Osteoblast (primary cell): Measurements from ENCODE around the gene PMPCA. TPM values are rescaled to one million over a fixed set of nuclear protein-coding genes. Genes with fewer than 3 reads are reported as not detected.

Source experiments
- DNase-seq: peaks from one replicate; pipeline ENCODE4 v3.0.0; 2011; ENCODE audit warnings: low spot score, mixed read lengths; ENCODE audit not compliant: insufficient read length; ENCODE audit errors: missing footprints
- H2AFZ ChIP-seq: 2 replicates; pipeline ENCODE4 v1.6.0; 2011; ENCODE audit warnings: mild to moderate bottlenecking, low read length
- H3K27ac ChIP-seq: 2 replicates; pipeline ENCODE4 v1.5.1; 2011; ENCODE audit warnings: mild to moderate bottlenecking, low read depth, low read length, moderate library complexity
- H3K27me3 ChIP-seq: 2 replicates; pipeline ENCODE4 v1.6.0; 2012; ENCODE audit warnings: mild to moderate bottlenecking, control low read depth, inconsistent platforms, low read length, moderate library complexity; ENCODE audit not compliant: insufficient read depth
- H3K36me3 ChIP-seq: 2 replicates; pipeline ENCODE4 v1.5.1; 2011; ENCODE audit warnings: mild to moderate bottlenecking, low read length, control low read depth, moderate library complexity; ENCODE audit not compliant: insufficient read depth
- H3K4me1 ChIP-seq: 2 replicates; pipeline ENCODE4 v1.5.1; 2011; ENCODE audit warnings: mild to moderate bottlenecking, low read length, control low read depth, moderate library complexity; ENCODE audit not compliant: insufficient read depth
- H3K4me2 ChIP-seq: 2 replicates; pipeline ENCODE4 v1.6.0; 2011; ENCODE audit warnings: mild to moderate bottlenecking, low read length; ENCODE audit not compliant: insufficient read depth
- H3K4me3 ChIP-seq: fragments of 200-600 bp; sonication (generic); 3 replicates; pipeline ENCODE4 v1.5.1; 2012; ENCODE audit warnings: mild to moderate bottlenecking, low read length, inconsistent platforms; ENCODE audit not compliant: insufficient read depth
- H3K79me2 ChIP-seq: 2 replicates; pipeline ENCODE4 v1.6.0; 2012; ENCODE audit warnings: mild to moderate bottlenecking, low read length, control low read depth, inconsistent platforms; ENCODE audit not compliant: insufficient read depth
- H3K9me3 ChIP-seq: 2 replicates; pipeline ENCODE4 v1.5.1; 2011; ENCODE audit warnings: low read depth, low read length, control low read depth
- H4K20me1 ChIP-seq: 2 replicates; pipeline ENCODE4 v1.6.0; 2012; ENCODE audit warnings: mild to moderate bottlenecking, low read length, control low read depth; ENCODE audit not compliant: insufficient read depth
- CTCF ChIP-seq: IDR thresholded peaks from 2 replicates; pipeline ENCODE4 v1.5.1; 2011; ENCODE audit warnings: mild to moderate bottlenecking, low read depth, low read length, moderate library complexity; ENCODE audit errors: extremely low read depth
- total RNA-seq: library from RNA; depleted of rRNA; stranded (reverse); fragments of >200 nt; gene quantifications from 2 replicates; pipeline ENCODE4 v1.2.3, GENCODE V29; 2012

PMPCA gene
- total RNA-seq, 1 donor: 39.1 TPM

DNA sequence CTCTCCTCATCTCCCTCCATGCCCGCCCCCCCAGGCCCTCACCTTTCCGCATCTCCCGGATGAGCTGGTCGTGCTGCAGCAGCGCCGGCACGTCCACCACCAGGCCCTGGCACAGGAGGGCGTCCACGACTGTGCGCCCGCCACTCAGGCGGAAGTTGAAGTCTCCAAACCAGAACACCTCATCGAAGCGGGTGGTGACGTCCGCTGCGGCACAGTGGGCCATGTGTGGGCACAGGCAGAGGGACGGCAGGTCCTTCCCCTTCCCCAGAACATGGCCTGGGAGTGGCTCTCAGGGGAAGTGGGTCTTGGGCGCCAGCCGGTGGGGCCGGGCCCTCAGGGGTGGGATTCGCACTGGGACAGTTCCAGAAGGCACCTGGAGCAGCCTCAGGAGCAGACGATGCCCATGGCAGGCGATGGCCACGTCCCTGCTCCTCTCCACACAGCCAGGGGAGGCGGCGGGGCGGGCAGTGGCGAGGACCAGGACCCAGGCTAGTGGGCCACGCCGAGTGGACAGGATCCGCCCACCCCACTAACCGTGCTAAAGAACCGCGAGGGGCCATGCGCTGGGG is 21.4 kb downstream of the PMPCA start:
- no peak overlapping the region for H3K4me2 ChIP-seq
- H3K79me2 ChIP-seq: peaks cover 32% of the 10 kb centered on the region
- H3K27me3 ChIP-seq: no peaks in the 10 kb centered on the region
- peaks cover 14% of the 10 kb centered on the region for H3K36me3 ChIP-seq
- no peak overlapping the region for H3K27ac ChIP-seq
- no peak for TF ChIP-seq CTCF
- H3K4me1 ChIP-seq: no peaks in the 10 kb centered on the region
- H3K9me3 ChIP-seq: no peaks in the 10 kb centered on the region
- peaks cover 22% of the 10 kb centered on the region for H4K20me1 ChIP-seq
- no peak for DNase-seq
- H3K4me3 ChIP-seq: no peak overlapping the region
- no peak overlapping the region for H2AFZ ChIP-seq

- Histone ChIP-seq H3K27me3 (no peaks in the 10 kb centered on the region), H3K4me2 (no peak overlapping the region), H4K20me1 (peaks cover 29% of the 10 kb centered on the region), H3K9me3 (no peaks in the 10 kb centered on the region), H3K79me2 (peaks cover 39% of the 10 kb centered on the region), H3K4me1 (peaks cover 6% of the 10 kb centered on the region), H2AFZ (no peak overlapping the region), H3K36me3 (peaks cover 14% of the 10 kb centered on the region), H3K4me3 (no peak overlapping the region), H3K27ac (no peak overlapping the region)
- no peak for DNase-seq
- no peak for TF ChIP-seq CTCF
Measured at GRCh38 chr9:136432591-136432990, 22.1 kb downstream of the PMPCA start.

DNA sequence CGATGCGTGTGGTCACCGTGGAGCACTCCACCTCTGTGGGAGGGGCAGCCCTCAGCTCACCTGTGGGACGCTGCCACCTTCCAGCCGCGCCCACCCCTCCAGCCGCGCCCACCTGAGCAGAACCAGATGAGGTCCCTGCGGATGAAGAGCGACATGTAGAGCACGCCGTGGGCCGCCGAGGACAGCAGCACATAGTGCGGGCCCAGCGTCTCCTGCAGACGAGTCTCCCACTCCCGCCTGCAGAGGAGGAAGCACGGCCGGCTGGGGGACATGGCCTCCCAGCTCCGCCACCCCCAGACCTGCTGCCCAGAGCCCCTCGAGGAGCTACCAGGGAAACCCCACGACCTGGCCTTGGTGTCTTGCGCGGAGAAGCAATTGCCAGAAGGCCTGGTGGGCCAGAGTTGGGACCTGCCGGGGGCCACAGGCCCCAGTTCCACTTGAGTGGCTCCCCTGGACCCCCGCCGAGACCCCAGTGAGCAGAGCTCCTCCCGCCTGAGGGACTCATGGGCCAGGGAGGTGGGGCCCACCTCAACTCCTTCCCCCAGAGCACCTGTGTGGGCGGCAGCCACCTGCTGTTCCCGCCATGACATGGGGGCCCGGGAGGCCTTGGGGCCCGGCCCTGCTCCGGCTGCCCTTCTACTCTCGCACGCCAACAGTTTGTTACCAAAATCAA is 22.7 kb downstream of the PMPCA start:
- Histone ChIP-seq H3K79me2 (peaks cover 45% of the 10 kb centered on the region), H4K20me1 (peaks cover 34% of the 10 kb centered on the region), H3K4me3 (no peak overlapping the region), H3K4me1 (peaks cover 12% of the 10 kb centered on the region), H3K4me2 (no peak overlapping the region), H2AFZ (no peak overlapping the region), H3K36me3 (peaks cover 14% of the 10 kb centered on the region), H3K9me3 (no peaks in the 10 kb centered on the region), H3K27me3 (no peaks in the 10 kb centered on the region), H3K27ac (no peak overlapping the region)
- TF ChIP-seq CTCF: no peak
- no peak for DNase-seq

- no peaks in the 10 kb centered on the region for H3K27me3 ChIP-seq
- no peak overlapping the region for H3K4me3 ChIP-seq
- no peak overlapping the region for H3K27ac ChIP-seq
- peaks cover 8% of the 10 kb centered on the region for H3K36me3 ChIP-seq
- no peak overlapping the region for H3K4me2 ChIP-seq
- TF ChIP-seq CTCF: no peak
- H3K4me1 ChIP-seq: peaks cover 16% of the 10 kb centered on the region
- peaks cover 38% of the 10 kb centered on the region for H4K20me1 ChIP-seq
- H3K9me3 ChIP-seq: no peaks in the 10 kb centered on the region
- DNase-seq: peak; percentile 88
- peaks cover 53% of the 10 kb centered on the region for H3K79me2 ChIP-seq
- H2AFZ ChIP-seq: no peak overlapping the region
Measured at GRCh38 chr9:136433849-136434579, 23.6 kb downstream of the PMPCA start.
